GM18858 (cell line): ENCODE results near the gene VCL.
"Not testable (repeated sequence)": the region's sequence is repeated elsewhere in the genome, so short reads cannot be mapped to it uniquely, and the experiment has no call there.

Source experiments
- ATAC-seq: cut with Tn5 transposase; IDR thresholded peaks from one replicate; pipeline ENCODE4 v1.9.1; 2021; ENCODE audit not compliant: unreplicated experiment

Gene VCL

GRCh38 chr10:74000892-74001669 is 3.2 kb downstream of the VCL start:
- no peak for ATAC-seq

DNA sequence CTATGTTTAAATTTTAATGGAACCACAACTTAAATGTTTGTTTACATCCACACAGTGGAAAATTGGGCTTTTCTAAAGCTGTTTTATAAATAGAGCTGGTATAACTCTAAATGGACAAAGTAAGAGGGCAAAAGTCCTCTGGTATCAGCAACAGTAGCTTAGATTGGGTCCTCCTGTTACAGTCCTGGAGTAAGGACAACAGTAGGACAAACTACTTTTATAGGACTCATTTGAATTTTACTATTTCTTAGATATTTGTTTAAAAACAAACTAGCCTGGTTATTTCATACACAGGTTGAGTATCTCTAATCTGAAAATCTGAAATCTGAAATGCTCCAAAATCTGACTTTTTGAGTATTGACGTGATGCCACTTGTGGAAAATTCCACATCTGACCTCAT is 8.4 kb downstream of the VCL start:
- no peak for ATAC-seq

- peak; percentile 57 for ATAC-seq
Observed at GRCh38 chr10:74008212-74008731, 10.4 kb downstream of the VCL start.

DNA sequence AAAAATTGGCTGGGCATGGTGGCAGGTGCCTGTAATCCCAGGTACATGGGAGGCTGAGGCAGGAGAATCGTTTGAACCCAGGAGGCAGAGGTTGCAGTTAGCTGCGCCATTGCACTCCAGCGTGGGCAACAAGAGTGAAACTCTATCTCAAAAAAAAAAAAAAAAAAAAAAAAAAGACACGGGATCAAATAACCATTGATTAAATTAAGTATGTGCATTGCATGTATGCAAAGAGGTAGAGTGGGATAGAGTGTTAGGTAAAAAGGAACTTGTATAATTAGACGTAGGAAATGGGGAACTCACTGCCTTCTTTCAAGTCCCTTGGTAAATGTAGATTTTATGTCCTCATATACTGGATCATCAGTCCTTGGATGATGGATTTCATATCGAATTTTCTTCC is 13.1 kb downstream of the VCL start:
- ATAC-seq = no peak

DNA sequence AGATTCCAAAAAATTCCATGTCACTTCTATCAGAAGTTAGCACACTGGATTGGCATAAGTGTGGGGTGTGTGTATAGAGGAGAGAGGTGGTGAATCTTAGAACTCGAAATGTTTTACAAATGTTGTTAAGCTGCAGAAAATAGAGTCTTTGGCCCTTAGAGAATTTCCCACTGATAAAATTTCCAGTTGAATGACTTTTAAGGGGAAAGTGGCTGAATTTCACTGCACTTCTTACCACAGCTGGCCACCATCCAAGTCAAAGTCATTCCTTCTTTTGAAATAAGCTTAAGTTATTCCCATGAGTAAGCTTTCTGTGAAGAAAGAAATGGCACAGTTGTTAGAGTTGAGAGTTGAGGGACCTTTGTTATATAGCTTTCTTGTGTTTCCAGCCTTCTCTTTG is 13.9 kb downstream of the VCL start:
- ATAC-seq = no peak

GRCh38 chr10:74012480-74012879 is 14.6 kb downstream of the VCL start:
- no peak for ATAC-seq

DNA sequence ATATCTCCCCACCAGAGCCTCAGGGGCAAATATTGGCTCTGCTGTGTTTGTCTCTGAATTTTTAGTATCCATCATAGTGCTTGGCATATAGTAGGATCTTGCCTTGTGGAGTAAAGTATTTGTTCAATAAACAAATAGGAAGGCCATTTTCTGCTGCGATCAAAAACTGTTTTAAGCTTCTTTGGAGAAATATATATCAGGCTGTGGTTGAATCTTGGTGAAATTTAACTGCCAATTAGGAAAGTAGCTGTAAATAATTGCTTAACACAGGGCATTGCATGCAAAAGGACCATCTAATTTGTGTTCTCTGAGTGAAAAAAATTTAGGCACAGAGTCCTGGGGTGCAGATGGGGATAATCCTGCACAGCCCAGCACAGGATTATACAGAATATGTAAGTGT is 15.1 kb downstream of the VCL start:
- ATAC-seq = no peak

DNA sequence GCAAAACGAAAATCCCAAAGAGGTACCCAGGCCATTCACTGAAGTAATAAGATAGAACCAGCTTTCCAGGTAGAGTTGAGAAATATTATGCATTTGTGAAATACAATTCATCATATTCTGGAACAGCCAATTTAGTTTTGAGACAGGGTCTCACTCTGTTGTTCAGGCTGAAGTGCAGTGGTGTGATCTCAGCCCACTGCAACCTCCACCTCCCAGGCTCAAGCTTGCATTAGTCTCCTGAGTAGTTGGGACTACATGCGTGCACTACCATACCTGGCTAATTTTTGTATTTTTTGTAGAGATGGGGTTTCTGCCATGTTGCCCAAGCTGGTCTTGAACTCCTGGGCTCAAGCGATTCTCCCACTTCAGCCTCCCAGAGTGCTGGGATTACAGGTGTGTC is 16.7 kb downstream of the VCL start:
- ATAC-seq = not testable (repeated sequence)

- no peak for ATAC-seq
Observed at GRCh38 chr10:74018241-74018640, 20.3 kb downstream of the VCL start.

- no peak for ATAC-seq
Observed at GRCh38 chr10:74021248-74022055, 23.5 kb downstream of the VCL start.

DNA sequence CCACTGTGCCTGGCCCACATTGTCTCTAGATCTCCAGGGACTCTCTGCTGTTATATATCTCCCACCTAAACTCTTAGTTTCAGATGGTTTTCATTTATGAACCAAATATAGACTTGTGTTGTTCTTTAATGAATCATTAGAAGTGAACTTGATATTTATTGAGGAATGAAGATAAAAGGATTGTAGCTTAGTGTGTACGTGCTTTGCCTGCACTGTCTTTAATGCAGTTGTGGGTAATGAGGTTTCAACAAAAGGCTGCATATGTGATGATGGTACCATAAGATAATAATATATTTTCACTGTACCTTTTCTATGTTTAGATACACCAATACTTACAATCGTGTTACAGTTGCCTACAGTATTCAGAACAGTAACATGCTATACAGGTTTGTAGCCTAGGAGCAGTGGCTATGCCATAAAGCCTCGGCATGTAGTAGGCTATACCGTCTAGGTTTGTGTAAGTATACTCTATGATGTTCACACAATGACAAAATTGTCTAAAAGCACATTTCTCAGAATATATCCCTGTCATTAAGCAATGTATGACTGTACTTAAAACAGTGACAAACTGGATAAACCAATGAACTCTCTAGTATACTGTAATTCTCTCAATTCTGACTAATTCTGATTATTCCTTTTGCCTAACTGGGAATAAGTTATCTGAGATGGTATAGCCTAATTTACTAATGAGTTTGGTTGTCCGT is 25.2 kb downstream of the VCL start:
- ATAC-seq = no peak

DNA sequence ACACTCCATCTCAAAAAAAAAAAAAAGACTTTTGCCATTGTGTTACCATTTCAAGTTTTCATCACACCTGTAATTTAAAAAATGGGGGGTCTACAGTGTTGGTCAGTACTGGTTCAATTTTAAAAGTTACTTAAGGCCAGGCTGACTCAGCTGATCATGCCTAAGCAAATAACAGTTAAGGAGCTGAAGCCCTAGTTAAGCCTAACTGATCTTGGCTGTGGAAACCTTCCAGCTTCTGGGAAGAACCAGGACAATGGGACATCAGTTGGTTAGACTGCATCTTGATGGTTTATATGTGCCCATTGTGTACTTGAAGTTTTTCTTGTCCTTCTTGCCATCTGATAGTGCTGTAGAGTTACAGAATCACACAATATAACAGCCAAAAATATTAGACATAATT is 26.7 kb downstream of the VCL start:
- ATAC-seq = no peak

- ATAC-seq = no peak
Observed at GRCh38 chr10:74025380-74025978, 27.6 kb downstream of the VCL start.

GRCh38 chr10:74026428-74027015 is 28.6 kb downstream of the VCL start:
- no peak for ATAC-seq

GRCh38 chr10:74027702-74028101 is 29.8 kb downstream of the VCL start:
- ATAC-seq = no peak

- no peak for ATAC-seq
Observed at GRCh38 chr10:74029943-74030342, 32.0 kb downstream of the VCL start.

GRCh38 chr10:74032208-74032607 is 34.3 kb downstream of the VCL start:
- not testable (repeated sequence) for ATAC-seq

GRCh38 chr10:74032900-74033655 is 35.2 kb downstream of the VCL start:
- ATAC-seq = no peak

DNA sequence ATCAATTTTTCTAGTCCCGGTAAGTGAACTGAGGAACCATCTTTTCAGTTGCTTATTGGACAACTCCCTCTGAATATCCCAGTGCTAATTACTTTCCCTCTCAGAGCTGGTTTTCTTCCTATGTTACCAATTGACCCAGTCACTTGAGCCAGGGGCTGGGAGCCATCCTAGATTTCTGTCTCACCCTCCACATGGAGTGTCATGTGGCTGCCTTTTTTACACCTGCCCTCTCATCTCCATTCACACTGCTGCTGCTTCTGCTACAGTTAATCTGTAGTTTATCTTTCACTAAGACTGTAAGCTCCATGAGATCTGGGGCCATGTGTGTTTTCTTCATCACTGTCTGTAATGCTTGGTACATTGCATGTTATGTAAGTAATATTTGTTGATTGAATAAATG is 35.8 kb downstream of the VCL start:
- no peak for ATAC-seq

DNA sequence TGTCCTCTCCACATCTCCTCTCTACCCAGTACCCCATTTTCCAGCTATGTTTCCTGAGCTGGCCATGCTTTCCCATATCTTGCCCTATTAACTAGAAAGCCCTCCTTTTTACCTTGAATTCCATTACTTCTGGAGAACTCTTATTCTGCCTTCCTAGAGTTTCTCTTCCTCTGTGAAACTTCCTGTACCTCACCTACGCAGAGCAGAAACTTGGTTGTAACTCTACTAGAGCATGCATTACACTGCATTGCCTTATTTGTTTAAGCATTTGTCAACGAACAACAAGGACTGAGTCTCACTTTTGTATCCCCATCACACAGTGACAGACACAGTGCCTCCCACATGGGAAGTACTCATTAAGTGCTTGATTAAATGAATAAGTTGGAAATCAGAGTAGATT is 36.4 kb downstream of the VCL start:
- ATAC-seq = peak; percentile 47
